Measurements from ENCODE around the gene GPRC5A.

DNA sequence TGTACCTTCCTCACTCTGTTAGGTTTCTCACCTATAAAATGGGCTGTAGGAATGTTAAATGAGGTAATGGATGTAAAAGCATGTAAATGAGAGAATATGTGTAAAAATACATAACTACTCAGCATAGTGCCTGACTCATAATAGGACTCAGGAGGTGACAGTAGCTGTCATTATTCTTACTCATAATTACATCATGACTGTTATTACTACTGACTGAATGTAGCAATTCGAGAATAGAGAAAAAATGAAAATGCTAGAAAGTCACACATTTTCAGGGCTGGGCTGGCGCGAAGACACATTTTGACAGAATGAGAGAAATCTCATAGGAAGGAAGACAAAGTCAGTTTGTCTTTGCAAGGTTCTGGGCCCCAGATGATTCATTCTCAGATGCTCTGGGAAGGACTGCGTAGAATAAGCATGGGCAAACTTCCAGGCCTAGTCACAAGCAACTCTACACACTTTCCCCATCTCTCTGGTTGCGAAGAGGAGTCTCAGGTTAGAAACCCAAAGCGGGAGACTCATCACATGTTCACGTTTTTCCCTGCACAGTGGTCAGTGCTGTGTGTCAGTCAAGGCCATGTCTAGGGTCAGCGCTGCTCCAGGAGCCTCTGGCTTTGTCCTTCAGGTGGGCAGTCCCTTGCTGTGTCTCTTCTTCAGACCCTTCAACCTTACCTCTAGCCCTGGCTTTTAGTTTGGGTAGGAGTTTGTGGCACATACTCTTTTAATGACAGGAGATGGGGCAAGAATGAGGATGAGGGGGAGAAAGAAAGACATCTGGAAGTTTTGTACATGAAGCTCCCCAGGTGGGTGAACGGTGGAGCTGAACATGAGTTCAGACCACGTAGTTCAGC lies 8.4 kb downstream of the GPRC5A start:
- no peak for TF ChIP-seq JUND (CRISPR knock-in tag; IDR thresholded peaks at IDR 0.05)
- TF ChIP-seq PTBP1 (IDR thresholded peaks at IDR 0.05; ENCODE audit: low read depth, low read length, poor library complexity, severe bottlenecking): no peak
- TF ChIP-seq FOXA1 (IDR thresholded peaks at IDR 0.05): no peak
- TF ChIP-seq FOXA1 (CRISPR knock-in tag; IDR thresholded peaks at IDR 0.05): no peak
- TF ChIP-seq TCF12 (IDR thresholded peaks at IDR 0.05): no peak
- TF ChIP-seq TCF12 (CRISPR knock-in tag; IDR thresholded peaks at IDR 0.05): no peak
- no peak for TF ChIP-seq RFXANK (CRISPR knock-in tag; IDR thresholded peaks at IDR 0.05)
- no peak for TF ChIP-seq NCOA5 (CRISPR knock-in tag; IDR thresholded peaks at IDR 0.05)
- TF ChIP-seq, protein P1, sequence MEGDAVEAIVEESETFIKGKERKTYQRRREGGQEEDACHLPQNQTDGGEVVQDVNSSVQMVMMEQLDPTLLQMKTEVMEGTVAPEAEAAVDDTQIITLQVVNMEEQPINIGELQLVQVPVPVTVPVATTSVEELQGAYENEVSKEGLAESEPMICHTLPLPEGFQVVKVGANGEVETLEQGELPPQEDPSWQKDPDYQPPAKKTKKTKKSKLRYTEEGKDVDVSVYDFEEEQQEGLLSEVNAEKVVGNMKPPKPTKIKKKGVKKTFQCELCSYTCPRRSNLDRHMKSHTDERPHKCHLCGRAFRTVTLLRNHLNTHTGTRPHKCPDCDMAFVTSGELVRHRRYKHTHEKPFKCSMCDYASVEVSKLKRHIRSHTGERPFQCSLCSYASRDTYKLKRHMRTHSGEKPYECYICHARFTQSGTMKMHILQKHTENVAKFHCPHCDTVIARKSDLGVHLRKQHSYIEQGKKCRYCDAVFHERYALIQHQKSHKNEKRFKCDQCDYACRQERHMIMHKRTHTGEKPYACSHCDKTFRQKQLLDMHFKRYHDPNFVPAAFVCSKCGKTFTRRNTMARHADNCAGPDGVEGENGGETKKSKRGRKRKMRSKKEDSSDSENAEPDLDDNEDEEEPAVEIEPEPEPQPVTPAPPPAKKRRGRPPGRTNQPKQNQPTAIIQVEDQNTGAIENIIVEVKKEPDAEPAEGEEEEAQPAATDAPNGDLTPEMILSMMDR (CRISPR knock-in tag; IDR thresholded peaks at IDR 0.05): no peak
- no peak for TF ChIP-seq KLF16 (CRISPR knock-in tag; IDR thresholded peaks at IDR 0.05)
- TF ChIP-seq, protein P2, sequence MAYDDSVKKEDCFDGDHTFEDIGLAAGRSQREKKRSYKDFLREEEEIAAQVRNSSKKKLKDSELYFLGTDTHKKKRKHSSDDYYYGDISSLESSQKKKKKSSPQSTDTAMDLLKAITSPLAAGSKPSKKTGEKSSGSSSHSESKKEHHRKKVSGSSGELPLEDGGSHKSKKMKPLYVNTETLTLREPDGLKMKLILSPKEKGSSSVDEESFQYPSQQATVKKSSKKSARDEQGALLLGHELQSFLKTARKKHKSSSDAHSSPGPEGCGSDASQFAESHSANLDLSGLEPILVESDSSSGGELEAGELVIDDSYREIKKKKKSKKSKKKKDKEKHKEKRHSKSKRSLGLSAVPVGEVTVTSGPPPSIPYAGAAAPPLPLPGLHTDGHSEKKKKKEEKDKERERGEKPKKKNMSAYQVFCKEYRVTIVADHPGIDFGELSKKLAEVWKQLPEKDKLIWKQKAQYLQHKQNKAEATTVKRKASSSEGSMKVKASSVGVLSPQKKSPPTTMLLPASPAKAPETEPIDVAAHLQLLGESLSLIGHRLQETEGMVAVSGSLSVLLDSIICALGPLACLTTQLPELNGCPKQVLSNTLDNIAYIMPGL (CRISPR knock-in tag; IDR thresholded peaks at IDR 0.05; ENCODE audit: borderline replicate concordance in 1 of 2, low read depth in 1 of 2): no peak
- no peak for TF ChIP-seq ESRRA (CRISPR knock-in tag; IDR thresholded peaks at IDR 0.05; ENCODE audit: low read depth)
- TF ChIP-seq NR1H2 (CRISPR knock-in tag; IDR thresholded peaks at IDR 0.05; ENCODE audit: borderline replicate concordance, low read depth): no peak
- no peak for TF ChIP-seq CHD2 (IDR thresholded peaks at IDR 0.05; ENCODE audit: low read depth, low read length)
